ENCODE results near the gene SNAP29.

- TF ChIP-seq POLR2A (IDR thresholded peaks at IDR 0.05) (no peak), CTCF (IDR thresholded peaks at IDR 0.05) (no peak), POLR2AphosphoS5 (IDR thresholded peaks at IDR 0.05) (no peak)
These were observed 81.4 kb downstream of the SNAP29 start for GRCh38 chr22:20940186-20940651.
